HUDEP-2 (cell line): ENCODE data around the gene HSF5.
"Not testable (repeated sequence)": the region's sequence is repeated elsewhere in the genome, so short reads cannot be mapped to it uniquely, and the experiment has no call there.

Experiments used
- DNase-seq, 76 experiments: peaks; one replicate each; lab custom pipeline; 2025; ENCODE audit not compliant: unreplicated experiment in 76 of 76; lab: John Stamatoyannopoulos, UW

Gene HSF5

DNA sequence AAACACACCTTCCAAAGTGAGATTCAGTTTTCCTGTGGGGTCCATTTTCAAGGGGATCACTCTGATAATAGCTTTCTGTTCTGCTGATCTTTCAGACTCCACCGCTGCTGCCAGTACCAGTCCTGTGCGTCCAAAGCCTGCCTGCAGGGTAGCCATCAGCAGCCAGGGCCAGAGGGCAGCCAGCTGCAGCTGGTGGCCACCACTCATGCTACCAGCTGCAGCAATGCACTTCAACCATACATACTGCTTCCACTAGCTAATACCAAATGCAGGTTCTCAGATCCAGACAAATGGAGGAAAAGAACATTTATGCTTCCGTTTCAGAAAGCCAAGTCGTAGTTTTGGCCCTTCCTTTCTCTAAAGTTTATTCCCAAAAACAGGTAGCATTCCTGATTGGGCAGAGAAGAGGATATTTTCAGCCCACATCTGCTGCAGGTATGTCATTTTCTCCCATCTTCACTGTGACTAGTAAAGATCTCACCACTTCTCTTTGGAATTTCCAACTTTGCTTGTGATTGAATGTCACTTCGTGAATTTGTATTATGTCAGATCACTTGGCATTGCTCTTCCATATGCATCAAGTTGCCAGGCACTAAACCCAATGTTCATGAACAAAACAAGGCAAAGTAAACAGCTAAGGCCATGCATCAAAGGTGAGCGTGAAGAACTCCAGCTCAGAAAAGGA, 72.7 kb downstream of the HSF5 start:
- no peak for DNase-seq

DNA sequence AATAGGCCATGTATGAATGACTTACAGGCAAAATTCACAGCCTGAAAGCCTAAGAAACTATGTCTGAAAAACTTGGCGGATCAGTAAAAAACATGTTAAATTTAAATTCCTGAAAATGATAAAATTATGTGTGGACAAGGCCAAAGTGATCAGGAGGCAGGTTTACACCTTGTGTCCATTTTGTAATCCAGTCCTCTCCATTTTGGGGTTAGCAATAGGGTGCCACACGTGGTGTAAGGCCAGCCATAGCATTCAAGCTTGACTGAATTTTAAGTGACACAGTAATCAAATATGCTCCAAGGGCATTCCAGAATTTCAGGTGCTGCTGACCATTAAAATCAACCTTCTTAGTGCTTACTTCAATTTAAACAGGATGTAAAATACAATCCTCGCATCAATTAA, 73.6 kb downstream of the HSF5 start:
- no peak for DNase-seq

DNA sequence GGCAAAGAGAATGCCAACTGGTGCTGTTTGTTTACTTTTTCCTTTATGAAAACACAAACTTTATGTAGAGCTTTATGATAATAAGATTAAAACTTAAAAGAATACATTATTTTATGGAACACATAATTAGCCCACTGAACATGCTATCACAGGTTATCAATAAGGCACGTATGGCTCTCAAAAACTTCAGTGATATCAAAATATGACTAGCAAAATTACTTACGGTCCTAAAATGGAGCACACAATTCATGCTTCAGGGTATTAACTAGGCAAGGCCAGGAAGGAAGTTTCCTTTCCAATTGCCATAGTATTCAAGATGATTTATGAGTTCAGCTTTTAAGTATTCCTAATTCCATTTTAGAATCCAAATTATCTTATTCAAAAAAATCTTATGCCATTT, 74.5 kb downstream of the HSF5 start:
- DNase-seq: no peak

DNA sequence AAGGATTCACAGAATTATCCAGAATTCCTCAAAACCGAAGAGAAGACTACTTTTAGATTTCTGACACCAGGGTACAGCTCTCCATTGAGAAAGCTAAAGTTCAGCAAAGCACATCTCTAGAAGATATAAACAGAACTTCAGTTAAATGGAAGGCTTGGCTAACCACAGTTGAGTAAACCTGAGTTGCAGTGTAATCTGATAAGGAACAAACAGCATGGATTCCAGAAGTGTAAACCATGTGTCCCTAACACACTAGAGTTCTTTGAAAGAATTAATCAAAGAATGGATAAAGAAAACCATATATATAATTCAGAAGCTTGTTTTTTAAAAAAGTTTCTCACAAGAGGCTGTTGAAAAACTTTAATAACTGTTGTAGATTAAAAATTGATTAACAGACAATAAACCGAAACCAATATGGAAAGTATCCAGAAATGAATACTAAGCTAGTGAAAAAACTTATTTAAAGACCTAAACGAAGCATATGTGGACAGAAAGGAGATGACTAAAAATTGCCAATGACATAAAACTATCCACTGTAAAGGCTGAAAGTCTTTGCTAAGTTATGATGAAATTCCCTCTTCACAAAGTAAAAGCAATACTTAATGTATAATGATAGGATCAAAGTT, 75.1 kb downstream of the HSF5 start:
- peak in 1 of 76 experiments; percentile 20 for DNase-seq

DNA sequence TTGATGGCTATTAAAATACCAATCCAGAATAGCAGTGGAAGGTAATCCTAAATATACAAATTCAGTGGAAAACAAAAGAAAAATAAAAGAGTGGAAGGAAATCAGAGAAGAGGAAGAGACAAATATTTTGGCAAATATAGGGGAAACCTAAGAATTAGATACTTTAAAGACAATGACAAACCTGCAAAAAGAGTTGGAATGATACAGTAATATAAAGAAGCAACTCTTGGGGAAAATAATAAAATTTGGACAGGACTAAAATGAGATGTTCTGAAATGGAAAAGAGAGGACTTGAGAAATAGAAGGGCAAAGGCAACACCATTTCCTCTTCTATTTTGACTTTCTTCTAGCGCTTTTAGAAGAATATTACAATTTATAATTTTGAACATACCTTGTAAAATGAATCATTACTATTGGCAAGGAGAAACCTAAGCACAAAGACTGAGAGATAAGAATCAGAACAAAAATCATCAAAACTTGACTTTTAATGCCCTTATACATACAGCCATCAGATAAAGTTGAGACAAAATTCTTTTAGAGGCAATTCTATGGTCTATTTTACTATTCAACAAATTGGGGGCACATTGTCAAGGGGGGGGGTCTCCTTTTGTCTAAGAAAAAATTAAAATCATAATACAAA, 76.0 kb downstream of the HSF5 start:
- no peak for DNase-seq

DNA sequence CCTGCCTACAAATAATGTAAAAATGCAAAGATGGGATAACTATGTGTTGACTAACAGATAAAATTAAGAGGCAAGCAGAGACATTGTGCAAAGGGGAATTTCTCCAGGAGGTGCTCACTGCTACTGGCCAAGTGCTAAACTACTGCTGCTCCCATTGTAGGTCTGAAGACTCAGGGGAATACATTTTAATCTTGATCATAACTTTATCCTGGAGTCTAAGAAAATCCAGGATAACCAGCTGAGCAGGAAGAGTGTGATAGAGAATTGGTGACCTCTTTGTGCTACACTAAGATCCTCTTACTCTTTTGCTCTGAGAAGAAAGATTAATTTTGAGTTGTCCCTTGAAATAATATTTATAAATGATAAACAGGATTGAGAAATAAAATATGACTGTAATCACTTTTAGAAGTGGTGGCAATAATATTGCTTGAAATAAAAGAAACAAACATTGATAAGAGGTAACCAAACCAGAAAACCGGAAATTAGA, 76.8 kb downstream of the HSF5 start:
- DNase-seq: no peak

DNA sequence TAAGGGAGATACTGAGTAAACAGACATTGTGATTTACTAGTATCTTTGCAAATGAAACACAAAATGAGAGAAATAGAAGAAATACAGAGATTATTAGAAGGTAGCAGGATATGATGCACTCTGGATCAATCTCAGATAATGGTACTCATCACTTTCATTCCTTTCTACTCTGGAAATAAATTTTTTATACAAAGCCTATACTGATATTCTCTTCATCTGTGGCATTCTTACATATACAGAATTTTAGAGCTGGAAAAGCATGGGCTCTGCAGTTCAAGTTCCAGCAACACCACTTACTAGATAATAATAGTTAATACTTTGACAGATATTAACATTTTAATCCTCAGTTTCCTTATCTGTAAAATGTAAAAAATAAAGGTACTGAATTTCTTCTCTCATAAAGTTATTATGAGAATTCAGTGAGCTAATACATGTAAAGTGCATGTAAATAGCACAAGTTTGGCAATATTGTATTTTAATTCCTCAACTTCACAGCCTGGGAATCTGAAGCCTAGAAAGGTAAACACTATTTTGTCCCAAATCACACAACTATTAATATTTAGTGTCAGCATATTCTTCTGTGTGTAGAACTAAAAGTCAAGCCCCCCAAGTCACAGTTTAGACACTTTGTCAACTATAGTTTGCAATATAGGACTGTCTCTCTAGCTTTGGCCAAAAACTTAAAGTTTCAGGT, 77.3 kb downstream of the HSF5 start:
- no peak for DNase-seq

DNA sequence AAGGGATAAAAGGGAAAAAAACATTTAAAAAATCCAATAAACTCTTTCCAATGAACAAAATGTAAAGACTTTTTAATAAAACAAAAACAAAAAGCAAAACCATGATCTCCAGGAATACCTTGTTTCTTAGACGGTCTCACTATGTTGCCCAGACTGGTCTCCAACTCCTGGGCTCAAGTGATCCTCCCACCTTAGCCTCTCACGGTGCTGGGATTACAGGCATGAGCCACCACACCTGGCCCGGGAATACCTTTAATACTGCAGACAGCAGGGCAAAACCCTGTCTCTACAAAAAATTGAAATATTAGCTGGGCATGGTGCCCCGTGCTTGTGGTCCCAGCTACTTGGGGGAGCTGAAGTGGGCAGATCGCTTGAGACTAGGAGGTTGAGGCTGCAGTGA, 78.8 kb downstream of the HSF5 start:
- no peak for DNase-seq

DNA sequence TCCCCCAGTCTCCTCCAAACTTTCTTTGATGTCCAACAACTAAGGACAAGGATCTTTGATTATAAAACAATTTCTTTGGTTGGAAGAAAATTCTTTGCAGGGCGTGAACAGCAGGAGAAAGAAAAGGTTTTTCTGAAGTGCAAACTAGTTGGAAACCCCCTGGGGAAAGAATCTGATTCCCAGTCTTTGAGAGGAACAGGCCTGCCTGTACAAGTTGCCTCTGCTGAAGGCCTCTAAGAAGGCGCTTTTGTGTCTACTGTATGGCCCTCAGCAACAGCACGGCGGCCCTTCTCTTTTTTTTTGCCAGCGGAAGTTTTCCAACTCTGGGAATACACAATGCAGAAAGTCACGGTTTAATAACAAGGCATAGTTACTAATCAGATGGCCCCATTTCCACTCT, 84.9 kb downstream of the HSF5 start:
- no peak for DNase-seq

DNA sequence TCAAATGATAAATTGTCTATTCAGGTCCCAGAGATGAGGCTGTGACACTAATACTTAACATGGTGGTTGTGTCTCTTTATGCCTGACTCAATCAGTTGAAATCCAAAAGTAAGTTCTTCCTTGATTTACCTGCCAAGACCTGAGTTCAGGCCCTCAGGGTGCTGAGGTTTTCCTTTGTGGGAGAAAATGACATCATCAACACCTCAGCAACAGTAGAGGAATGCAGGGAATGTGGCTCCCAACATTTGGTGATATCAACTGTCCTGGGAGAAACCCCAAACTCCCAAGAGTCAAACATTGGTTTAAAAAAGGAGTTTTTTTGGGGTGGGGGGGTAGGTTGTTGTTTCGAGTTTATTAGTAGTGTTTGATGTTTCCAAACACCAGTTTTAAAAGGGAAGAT, 85.5 kb downstream of the HSF5 start:
- no peak for DNase-seq

DNA sequence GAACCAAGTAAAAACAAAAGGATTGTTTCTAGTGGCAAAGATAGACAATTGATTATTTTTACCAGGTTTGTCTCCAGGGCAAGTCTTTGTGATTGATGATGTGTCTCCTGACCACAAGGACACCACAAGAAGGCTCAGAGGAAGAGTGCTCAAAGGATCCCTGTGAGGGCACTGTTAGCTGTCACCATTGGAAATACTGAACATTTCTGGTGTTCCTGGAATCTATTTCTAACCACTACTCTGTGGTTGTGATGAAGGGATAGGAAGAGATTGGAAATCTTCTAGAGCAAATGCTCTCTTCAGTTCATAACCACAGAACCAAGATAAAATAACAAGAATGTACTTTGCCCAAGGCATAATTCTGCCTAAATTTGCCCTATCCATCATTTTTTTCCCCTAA, 86.2 kb downstream of the HSF5 start:
- DNase-seq: peak in 1 of 76 experiments; percentile 4

DNA sequence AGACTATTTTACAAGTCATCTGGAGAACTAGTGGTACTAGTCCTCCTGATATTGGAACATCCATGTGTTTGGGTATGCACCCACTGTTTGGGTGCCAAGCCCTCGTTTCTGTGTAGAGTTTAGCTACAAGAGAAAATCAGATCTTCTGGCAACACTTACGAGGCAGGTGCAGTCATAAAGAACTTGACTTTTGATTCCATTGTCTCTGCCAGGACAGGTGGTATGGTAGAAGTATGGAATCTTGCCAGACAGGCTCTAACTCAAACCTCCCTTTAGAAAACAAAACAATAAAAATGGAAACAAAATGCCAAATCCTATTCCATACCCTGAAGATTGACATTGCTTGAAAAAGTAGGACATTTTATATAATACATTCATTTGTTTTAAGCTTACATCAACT, 86.9 kb downstream of the HSF5 start:
- no peak for DNase-seq

DNA sequence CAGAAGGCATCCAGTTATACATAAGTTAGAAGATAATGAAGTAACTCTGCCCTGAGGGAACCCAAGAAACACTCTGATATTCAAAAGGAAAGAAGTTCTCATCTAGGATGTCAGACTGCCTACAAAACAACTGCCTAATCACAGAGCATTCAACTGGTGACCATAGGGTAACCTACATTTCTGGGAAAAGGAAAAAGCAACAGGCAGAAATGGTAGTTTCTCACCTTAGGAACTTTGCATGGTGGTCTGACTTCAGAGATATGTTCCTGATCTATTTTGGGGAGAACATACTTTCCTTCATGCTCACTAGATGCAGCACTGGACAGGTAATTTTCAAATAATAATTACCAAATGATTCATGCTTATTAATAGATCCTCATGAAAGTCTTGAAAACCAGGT, 87.4 kb downstream of the HSF5 start:
- no peak for DNase-seq

DNA sequence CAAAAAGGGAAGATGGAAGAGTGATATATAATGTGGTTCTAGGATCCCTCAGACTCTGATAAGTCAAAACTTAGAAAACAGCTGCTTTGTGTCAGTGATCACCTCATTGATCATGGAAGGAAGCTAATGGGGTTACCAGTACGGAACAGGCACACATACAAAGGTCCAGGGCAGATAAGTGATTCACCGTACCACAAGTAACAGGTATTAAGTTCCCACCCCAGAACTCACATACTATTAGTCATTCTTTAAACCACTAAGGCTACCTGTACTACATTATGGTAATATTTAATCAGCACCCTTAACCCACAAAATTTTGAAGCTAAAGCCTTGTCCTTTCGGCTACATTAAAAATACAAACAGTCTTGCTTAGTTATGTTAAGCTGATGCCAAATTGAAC, 88.2 kb downstream of the HSF5 start:
- no peak for DNase-seq

DNA sequence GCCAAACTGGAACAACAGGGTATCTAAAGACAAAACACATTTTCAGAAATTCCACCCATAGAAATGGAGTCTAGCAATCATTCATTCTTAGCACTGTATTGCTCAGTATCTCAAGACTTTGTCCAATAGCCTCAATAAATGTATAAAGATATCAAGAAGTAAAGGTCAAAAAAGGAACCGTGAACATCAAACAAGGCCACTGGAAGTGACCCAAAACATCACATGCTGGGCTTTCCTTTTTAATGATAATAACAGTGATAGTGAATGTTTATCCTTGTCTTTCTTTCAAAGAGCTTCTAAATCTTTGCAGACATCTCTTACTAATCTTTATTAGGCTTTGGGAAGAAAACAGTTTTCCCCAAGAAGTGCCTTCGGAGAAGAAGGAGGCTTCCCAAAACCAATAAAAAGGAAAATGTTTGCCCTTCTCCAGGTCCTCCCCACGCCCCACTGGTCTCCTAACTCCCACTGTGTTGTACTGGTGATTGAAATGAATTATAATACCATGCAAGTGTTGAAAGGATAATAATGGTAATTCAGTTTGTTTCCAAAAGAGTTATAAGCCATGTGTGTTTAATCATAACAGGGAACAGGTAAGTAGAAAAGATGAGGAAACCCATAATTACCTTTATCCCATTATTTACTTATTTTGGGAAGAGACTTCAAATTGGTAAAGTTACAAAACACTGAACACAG, 89.5 kb downstream of the HSF5 start:
- DNase-seq: no peak

DNA sequence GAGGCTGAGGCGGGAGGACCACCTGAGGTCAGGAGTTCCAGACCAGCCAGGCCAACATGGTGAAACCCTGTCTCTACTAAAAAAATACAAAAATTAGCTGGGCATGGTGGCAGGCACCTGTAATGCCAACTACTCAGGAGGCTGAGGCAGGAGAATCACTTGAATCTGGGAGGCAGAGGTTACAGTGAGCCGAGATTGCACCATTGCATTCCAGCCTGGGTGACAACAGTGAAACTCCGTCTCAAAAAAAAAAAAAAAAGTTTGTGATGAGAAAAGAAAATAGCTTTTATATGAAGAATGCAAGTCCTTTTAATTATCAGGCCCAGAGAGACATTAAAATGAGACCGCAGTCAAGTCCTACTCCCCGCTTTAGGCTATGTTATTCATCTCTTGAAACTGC, 90.8 kb downstream of the HSF5 start:
- DNase-seq: not testable (repeated sequence)

DNA sequence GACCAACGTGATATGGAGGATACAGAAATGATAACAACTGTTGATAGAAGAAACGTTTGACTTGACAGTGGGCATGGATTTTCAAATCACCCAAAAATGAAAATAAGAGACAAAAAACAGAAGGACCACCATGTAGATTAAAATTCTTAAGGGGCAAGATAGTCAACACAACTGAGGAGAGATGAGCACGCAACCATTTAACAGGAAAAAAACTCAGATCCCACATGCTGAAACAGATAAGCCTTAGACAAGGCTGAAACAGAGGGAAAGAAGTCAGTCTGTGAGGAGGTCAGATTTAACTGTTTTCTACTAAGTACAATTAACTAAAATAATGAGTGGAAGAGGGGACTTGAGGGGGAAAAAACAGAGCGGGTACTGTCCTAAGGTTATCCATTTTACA, 92.0 kb downstream of the HSF5 start:
- no peak for DNase-seq

DNA sequence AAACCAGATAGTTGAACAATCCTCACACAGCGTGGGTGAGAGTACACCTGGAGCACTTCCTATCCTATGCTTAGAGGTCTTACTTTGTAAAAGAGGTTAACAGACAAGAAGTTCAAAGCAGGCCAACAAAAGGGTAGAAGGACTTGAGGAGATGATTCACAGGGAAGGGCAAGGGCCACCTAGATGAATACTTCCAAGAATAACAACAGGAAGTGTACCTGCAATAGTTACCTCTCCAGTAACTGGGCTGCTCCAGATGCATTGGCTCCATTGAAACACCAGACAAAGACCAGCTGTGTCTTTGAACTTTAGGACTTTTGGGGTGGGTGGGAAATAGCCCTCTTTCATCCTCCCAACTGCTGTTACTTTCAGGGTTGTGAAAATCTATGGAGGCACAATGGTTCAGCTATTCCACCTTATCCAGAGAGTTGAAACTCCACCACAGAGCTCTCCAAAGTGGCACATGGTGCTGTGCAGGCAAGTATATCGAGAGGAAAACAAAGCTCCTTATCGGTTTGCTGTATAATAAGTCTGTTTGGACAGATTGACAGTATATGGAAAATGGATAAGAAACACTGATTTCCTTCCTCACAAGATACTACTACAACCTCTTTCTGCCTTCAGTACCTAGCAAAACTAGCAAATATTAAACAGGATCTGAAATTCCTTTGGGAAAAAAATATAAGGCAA, 93.5 kb downstream of the HSF5 start:
- peak in 1 of 76 experiments; percentile 11 for DNase-seq

DNA sequence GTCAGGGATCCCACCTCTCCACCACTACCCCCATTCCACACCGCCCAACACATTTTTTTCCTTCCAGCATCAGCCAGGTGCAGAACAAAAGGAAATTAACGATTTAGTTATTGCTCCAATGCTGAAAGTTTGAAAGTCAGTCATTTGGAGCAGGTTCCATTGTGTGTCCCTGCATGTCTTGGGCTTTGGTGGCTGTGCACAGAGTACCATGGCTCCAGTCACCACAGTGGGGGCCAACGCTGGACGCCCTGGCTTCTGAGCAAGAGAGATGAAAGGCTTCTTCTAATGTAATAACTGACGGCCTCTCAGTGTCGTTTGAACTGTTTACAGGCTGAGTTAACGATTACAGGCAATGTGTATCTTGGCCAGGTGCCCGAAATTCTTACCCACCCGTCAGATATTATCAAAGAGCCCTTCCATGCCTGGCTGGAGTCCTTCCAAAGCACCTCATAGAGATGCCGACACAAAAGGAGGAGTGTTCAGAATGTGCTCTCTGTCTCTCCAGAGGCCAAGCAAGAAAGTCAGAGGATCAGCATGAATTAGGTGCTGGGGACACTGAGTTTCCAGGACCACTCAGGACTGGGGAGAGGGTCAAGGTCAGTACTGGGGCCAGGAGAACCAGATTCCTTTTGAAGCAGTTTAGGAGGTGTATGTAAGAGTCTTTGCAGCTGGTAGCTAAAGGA, 96.8 kb downstream of the HSF5 start:
- DNase-seq: peak in 74 of 76 experiments; percentile 26 to 97 (median 86)

DNA sequence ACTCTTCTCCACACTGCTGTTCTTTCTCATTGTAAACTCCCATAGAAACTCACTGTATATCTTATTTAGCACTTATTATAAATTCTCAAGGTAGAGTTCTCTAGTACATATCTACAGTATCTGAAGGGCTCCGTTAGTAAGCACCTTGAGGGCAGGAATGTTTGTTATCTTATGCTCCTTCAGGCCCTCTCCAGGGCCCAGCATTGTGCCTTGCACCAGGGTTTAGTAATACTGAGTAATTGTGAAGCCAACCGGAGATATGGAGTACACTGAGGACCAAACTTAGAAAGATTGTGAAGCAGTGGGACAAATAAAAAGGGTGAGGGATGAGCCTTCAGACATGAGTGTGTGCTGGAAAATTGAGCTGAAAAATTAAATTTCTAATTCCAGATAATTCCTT, 97.3 kb downstream of the HSF5 start:
- no peak for DNase-seq
